Cerebellar nuclear complex (tissue), 1 donor: Measurements from ENCODE around the gene CSRNP2.
A peak's percentile ranks its signal among the peaks of the same experiment; 100 is the strongest.
"Not testable (repeated sequence)": the region's sequence is repeated elsewhere in the genome, so short reads cannot be mapped to it uniquely, and the experiment has no call there.

ENCODE experiments used
- DNase-seq, 2 experiments: peaks; one replicate each; lab custom pipeline; 2025; lab: John Stamatoyannopoulos, UW

CSRNP2 gene

GRCh38 chr12:51078346-51078745 is 5.0 kb downstream of the CSRNP2 start:
- DNase-seq, result not testable (repeated sequence)

- no peak for DNase-seq
These were observed 5.5 kb downstream of the CSRNP2 start for GRCh38 chr12:51077930-51078329.

GRCh38 chr12:51076236-51076930 is 7.0 kb downstream of the CSRNP2 start:
- no peak for DNase-seq

GRCh38 chr12:51075390-51075789 is 8.0 kb downstream of the CSRNP2 start:
- no peak for DNase-seq

GRCh38 chr12:51071663-51072062 is 11.7 kb downstream of the CSRNP2 start:
- no peak for DNase-seq

- DNase-seq, result no peak
These were observed 13.4 kb downstream of the CSRNP2 start for GRCh38 chr12:51070004-51070403.

- DNase-seq, result no peak
These were observed 15.6 kb downstream of the CSRNP2 start for GRCh38 chr12:51067771-51068170.

- no peak for DNase-seq
These were observed 16.2 kb downstream of the CSRNP2 start for GRCh38 chr12:51067229-51067628.

- DNase-seq, result no peak
These were observed 17.9 kb downstream of the CSRNP2 start for GRCh38 chr12:51065530-51065929.

GRCh38 chr12:51062631-51063397 is 20.6 kb downstream of the CSRNP2 start:
- no peak for DNase-seq

GRCh38 chr12:51059086-51059485 is 24.3 kb downstream of the CSRNP2 start:
- DNase-seq, result no peak

- no peak for DNase-seq
These were observed 27.2 kb downstream of the CSRNP2 start for GRCh38 chr12:51056242-51056641.

GRCh38 chr12:51055060-51055459 is 28.3 kb downstream of the CSRNP2 start:
- DNase-seq, result no peak

- DNase-seq, result no peak
These were observed 31.6 kb downstream of the CSRNP2 start for GRCh38 chr12:51051787-51052186.

- DNase-seq, result no peak
These were observed 33.9 kb downstream of the CSRNP2 start for GRCh38 chr12:51049525-51049924.

GRCh38 chr12:51048661-51049251 is 34.6 kb downstream of the CSRNP2 start:
- DNase-seq, result no peak

- DNase-seq, result peak; percentile 87 to 95
These were observed 35.5 kb downstream of the CSRNP2 start, which contains the start of gene LETMD1 for GRCh38 chr12:51047655-51048540. Gene LETMD1 (plus strand): TSS chr12:51048327. CDS start chr12:51048357, 30 bp downstream.

- DNase-seq, result no peak
These were observed 47.1 kb downstream of the CSRNP2 start for GRCh38 chr12:51036279-51036678.

- no peak for DNase-seq
These were observed 49.8 kb downstream of the CSRNP2 start for GRCh38 chr12:51033457-51034089.

- DNase-seq, result no peak
These were observed 50.3 kb downstream of the CSRNP2 start for GRCh38 chr12:51033048-51033447.

GRCh38 chr12:51028813-51029150 is 54.6 kb downstream of the CSRNP2 start:
- DNase-seq, result no peak
